GM19239 (cell line): ENCODE results near the gene FAM117A.

ENCODE experiments used
- DNase-seq: peaks from one replicate; pipeline ENCODE4 v3.0.0; 2011; ENCODE audit warnings: low spot score; ENCODE audit not compliant: insufficient read length
- FAIRE-seq: peaks from 2 replicates; lab custom pipeline; 2011; peaks lifted over from hg19 to GRCh38; lab: Jason Lieb, UNC

Gene FAM117A

DNA sequence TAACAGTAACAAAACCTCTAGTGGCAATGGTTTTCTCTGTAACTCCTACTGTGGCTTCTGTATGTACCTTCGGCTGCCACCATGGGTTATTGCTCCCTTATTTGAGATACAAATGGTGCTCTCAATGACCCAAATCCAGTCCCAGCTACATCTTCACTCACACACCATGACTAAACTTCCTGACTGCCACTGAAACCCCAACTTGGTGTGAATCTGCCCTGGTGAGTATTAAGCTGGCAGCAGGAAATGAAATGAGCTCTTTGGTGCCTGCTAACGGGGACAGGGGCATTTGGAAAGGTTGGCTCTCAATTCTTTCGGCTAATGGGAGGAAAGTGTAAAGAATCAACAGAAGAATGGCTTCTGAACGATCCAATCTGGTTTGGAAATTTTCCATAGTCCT, 48.7 kb downstream of the FAM117A start:
- DNase-seq (no peak), FAIRE-seq (no peak)

DNA sequence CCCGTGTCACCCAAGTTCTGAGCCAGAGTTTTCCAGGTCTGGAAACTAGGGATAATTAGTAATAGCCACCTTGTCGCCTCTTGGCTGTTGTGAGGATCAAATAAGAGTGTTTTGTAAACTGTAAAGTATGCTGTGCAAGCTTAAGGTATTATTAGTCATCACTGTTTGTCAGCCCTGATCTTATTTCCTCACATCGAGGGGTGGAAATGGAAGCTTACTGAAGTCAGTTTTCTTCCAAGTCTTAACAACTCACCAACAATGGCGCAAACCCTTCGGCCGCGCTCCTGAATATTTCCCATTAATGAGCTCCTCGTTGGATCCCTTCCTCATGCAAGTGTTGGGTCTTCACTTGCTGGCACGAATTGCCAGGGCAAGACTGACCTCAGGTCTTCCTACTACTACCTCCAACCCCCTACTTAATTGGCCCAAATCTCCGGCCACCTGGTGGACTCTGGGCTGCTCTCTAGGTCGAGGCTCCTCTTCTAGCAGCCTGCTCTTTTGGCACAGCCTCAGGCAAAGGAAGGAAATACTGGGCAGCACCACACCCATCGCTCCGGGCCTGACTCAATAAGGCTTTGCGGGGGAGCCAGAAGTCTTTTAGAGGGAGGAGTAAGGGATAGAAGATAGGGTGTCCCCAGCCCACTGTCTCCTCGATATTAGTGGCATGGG, 55.3 kb downstream of the FAM117A start:
- peak; percentile 40 for FAIRE-seq
- no peak for DNase-seq

DNA sequence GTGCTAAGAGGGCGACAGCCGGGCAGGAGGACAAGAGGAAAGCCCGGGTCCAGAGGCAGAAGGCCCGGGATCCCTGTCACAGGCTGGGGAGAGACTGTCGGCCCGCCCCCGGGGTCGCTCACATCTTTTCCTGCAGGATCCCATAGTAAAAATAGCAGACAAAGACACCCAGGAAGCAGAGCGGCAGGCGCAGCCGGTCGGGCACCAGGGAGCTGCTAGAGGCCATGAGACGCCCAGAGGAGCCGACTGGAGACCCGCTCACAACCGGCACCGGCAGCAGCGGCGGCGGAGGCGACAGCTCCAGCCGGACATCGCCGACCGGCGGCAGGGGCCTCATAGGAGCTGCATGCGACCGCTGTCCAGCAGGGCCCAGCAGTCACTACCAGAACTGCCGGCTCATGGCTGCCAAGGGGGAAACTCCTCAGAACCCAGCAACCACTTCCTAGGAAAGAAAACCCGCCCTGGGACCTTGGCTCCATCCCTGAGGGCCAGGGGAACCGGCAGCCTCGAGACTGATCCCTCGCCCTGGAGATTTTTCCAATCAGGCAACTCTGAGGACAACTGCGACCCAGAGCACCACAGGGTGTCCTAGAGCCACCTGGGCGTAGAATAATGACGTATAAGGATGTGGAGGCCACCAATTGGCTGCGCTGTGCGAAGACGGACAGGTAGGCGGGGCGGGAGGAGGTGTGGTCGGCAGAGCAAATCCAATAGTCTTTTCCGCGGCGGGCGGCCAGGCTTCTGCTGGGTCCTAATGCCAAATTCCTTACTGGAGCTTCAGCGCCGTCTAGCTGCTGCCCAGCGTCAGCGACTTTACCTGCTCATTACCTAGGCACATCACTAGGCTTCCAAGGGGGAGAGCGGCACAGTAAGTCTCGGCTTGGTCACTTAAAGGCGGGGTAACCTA, 56.1 kb downstream of the FAM117A start, which contains the start of gene SLC35B1:
Gene SLC35B1 (minus strand): TSS at position 357 of the 907 bp plus-strand sequence. CDS start 131 bp downstream, at position 226.
- FAIRE-seq (peak; percentile 98), DNase-seq (peak; percentile 95)

DNA sequence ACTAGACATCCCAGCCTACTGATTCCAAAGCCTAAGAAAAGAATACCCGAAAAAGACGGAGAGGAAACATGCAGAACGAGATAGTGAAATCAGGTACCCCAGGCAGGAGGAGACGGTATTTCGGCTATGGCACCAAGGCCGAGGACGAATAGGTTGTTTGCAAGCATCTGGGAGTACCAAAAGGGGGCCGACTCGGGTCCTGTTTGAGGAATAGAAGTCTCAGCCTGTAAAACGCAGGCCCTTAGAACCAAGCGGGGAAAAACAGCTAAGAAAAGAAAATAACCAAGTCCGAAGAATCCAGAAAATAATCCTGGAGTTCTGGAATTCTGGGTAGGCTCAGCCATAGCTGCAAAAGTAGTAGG, 56.7 kb downstream of the FAM117A start:
- FAIRE-seq, result no peak
- DNase-seq, result no peak

DNA sequence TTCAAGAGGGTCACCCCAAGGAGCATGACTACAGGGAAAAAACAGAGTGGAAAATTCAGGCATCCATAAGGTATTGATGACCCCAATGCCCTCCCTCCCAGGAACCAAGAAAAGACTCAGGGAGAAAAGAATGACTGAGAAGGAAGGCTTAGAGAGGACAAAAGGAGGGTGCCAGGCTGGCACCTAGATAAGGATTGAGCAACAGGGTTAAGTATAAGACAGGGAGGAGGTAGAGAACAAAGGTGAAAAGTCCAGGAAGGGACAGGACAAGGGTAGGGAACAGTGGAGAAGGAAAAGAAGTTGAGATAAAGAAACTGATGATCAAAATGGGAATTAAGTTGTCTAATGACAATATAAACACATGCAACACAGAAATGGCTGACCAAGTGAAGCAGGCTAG, 58.7 kb downstream of the FAM117A start:
- DNase-seq, result no peak
- FAIRE-seq, result no peak

DNA sequence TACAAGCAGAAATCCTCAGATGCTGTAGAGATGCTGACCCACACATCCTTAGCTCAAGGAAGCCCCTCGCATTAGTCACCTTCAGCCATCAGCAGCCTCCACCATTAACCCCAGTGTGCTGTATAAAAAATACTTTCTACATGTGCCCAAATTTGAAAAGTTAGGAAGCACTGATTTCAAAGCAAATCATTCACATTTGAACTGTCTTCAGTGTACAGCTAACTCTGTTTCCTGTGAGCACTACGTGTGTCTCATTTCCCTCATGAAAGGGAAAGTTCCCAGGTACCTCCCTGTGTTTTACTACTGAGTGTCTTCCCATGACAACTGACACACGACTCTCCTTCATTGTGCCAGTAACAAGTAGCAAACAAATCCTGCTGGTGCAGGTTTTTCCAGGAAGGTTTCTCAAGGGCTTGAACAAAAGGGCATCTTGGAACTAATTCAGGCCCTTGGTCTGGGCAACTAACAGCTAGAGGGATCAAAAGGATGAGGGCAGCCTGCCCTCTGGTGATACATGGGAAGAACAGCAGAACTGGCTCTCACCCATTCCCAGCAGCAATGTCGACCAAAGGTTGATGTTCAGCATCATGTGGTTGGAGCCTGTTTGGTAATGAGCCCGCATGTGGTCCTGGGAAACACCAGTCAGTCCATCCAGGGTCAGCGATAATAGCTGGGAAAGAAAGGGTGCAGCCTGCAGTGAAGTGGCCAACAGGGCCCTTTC, 60.2 kb downstream of the FAM117A start:
- FAIRE-seq, result no peak

DNA sequence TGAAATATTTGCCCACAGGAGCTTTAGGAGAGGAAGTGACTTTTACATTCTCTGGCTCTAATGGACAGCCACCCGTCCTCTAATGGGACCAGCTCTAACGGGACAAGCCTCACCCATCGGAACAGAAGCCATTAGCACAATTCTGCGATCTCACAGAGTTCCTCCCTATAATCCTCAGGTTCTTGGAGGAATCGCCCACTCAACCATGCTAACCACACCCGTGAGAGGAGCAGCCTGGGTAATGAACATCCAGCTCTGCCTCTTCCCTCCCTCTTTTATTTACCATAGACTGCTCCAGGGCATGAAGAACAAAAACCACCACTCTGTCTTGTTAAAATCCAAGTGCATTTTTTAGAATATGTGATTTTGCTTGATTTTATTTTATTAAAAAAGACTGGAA, 63.0 kb downstream of the FAM117A start:
- no peak for DNase-seq
- no peak for FAIRE-seq

More for the DNA sequence above, 60.2 kb downstream of the FAM117A start:
- DNase-seq, result no peak

DNA sequence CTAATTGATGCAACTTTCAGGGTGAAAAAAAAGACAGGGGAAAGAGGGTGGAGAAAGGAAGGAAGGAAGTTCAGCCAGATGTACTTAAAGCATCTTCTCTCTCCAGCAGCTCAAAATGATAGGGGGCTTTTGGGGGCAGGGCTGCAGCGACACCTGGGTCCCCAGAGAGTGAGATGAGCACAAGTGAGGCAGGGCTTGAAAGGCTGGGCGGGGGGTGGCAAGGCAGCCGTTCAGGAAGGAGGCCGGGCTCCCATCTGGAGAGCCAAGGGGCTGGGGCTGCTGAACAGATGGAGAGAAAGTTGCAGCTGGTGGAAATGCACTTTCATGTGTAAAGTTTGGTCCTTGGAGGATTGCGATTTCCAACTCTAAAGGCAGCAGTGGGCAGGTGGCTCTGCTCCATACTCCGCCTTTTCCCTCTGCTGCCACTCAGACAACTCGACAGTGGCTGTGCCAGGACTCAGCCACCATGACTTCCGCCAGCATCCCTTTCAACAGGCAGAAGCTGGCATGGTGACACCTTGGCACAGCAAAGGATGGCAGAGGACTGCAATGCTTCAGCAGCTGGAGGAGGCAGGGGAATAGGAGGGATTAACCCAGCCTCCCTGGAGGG, 63.9 kb downstream of the FAM117A start:
- FAIRE-seq (no peak), DNase-seq (no peak)

DNA sequence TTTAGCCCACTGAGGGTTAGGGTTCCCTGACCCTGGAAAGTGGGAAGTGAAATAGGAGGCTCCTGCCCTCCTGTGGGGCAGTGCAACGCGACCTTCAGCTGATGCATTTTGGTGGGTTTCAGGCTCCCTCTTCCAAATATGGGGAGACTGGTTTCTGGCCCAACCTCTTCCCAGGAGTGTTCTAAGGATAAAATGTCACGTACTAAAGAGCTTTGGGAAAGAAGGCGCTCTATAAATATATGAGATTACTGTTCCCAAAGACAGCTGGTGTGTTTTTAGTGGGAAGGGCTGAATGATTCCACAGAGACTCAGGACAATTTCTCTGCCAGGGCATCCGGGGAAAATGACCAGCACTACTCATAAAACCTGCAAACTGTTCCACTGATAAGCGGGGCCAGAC, 65.9 kb downstream of the FAM117A start:
- DNase-seq, result no peak
- FAIRE-seq, result no peak

DNA sequence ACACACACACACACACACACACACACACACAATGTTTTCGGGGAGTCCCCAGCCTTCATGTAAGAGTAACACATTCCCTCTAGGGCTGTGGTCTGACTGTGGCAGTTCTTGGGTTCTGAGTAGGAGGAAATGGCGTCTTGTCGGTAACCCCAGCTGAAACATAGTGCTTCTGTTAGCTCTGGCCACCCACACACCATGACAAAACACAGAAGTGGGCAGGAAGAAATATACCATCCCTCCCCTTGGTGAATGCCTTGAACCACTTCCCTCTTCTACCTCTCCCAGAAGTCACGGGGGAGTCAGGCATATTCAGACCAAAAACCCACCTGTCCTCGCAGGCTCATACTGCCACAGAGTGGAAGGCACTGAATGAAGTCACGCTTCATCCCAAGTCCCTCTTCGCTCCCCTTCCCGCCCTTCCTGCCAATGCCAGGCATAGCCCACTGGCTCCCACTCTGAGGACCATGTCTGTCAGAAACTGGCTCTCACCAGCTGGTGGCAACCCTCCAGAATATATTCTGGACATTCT, 67.6 kb downstream of the FAM117A start:
- peak; percentile 63 for FAIRE-seq
- DNase-seq, result no peak

DNA sequence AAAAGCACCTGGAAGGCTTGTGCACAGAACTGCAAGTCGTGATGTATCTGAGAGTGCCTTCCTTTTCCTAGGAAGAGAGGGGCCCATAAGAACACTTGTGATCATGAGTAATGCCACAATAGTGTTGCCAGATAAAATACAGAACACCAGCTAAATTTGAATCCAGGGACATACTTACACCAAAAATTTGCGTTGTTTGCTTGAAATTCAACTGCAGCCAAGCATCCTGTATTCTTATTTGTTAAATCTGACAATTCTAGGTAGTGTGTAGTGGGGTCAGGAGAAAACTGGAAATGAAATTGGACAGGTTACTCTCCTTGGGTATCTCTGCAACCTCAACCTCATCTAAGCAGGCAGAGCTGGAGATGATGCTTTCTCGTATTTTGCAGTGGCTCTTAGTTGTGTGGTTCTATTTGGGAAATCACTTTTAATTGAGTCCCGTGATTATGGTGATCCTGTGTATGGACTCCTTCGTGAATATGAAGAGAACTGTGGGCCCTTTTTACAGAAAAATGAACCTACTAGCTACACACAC, 68.2 kb downstream of the FAM117A start:
- no peak for DNase-seq
- FAIRE-seq, result no peak

DNA sequence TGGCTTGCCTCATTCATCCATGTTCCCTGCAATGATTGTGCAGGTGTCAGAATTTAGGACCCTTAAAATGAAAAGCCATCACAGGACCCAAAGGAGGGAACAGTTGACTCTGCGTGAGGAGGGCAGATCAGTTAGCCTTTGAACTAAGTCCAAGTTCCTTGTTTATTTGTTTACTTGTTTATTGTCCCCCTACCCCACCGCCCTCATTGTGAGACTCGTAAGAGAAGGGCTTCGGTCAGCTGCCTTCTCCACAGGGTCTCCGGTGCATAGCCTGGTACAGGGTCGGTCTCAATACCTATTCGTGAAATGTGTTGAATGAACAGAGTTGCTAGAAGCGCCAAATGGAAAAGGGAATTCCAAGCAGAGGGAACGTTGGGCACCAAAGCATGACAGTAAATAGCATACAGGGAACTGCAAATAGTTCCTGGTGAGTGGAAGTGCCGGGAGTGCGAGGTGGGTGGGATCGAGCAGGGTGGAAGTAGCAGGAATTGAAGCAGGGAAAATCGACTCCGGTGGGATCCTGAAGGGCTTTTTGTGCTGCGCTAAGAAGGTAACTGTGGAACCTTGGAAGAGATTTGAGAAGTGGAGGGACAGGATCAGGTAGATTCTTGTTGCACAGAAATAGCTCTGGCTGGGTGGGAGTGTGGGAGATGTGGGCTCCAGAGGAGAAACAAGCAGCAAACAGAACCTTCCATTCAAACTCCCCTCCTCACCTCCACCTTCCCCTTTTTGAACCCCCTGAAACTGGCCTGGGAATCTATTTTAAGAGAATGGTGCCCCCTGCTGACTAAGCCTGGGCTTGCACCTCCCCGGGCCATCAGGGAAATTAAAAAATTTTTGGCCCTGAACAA, 68.9 kb downstream of the FAM117A start:
- DNase-seq, result peak; percentile 37
- peak; percentile 82 for FAIRE-seq

DNA sequence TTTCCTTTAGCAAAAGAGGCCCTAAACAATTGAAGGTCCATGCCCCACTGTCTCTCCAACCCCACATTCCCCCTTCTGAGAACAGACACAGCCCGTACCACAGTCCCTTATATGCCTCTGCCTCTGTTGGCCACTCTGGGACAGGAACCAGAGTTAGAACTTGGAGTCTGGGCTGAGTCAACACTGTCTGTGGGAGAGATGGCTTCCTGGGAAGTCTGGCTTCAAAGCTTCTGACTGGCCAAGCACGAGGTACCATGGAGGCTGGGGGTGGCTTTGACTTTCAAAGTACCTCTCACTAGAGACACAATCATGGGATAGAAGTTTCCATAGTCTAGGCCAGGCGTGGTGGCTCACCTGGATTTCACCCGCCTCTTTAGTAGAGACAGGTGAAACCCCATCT, 71.2 kb downstream of the FAM117A start:
- FAIRE-seq (no peak), DNase-seq (no peak)

DNA sequence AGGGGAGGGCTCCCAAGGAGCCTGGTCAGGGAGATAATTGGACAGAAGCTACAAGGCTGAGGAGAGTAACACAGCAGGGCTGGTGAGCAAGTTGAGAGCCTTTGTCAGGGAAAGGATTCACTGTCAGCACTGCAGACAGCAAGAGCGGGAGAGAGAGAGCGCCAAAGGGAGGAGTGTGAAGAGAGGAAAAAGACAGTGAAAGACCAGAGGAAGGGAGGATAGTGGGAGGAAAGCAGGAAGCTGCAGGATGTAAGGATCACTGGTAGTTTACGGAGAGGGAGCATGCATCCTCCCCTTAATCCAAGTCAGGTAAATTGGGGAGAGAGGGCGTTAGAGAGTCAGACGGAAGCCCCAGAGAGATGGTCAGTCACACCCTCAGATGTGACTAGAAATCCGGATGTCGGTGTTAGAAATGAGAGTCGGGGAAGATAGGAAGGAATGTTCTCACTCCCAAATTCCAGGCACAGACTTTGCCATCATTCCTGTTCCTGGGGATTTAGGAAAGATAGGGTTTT, 72.2 kb downstream of the FAM117A start:
- no peak for DNase-seq
- no peak for FAIRE-seq

DNA sequence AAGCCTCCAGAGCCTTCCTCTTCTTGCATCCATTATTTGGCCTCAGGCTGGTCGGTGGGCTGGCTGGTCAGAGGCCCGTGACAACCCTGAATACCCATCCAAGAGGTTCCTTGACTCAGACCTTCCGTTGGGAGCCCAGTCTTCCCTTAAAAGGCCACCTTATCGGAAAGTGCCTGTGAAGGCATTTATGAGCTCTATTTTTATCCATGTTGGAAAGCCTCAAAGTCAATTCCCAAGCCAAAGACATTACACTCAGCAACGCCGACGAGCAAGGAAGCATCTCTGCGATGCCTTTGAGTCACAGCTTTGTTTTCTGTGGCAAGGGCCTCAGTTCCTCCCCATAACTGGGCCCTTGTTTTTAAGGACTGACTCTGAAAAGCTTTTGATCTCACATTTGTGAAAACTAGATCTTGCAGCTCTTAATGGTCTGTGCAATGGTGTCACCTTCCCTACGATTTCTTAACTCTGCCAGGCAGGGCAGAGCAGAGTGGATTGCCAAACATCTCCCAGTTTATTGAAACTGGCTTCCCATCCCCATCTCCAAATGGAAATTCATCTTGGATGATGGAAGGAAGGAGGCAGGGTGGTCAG, 72.8 kb downstream of the FAM117A start:
- DNase-seq (no peak), FAIRE-seq (no peak)

DNA sequence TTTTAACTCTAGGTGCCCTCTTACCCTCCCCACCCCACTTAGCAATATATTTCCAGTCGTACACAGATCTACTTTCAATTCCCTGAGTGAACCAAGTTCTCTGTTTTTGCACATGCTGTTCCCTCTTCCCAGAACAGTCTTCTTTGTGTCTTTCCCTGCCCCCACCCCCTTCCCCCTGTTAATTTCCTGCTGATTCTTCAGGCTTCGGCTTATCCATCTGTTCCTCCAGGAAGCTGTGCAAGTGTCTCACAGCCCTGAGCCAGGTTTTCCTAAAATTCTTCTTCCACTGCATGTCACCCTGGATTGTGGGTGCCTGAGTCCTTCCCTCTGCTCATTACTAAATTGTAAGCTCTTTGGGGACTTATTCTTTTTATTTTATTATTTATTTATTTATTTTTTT, 73.7 kb downstream of the FAM117A start:
- FAIRE-seq, result no peak
- DNase-seq, result no peak

DNA sequence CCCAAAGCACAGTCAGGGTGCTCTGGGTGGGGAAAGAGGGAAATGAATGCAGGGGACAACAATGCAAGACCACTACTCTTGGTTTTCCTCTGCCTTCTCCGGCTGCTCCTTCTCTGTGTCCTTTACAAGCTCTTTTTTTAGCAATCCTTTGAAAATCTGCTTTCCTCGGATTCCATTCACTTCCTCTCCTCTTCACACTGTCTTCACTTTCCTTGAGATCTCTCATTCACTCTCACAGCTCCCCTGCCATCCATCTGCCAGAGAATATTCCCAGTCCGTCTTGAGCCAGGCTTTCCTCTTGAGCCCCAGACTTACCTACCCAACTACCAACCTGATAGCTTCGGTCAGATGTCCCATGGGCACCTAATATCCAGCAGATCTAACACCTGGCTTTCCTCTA, 75.1 kb downstream of the FAM117A start:
- FAIRE-seq (no peak), DNase-seq (no peak)

DNA sequence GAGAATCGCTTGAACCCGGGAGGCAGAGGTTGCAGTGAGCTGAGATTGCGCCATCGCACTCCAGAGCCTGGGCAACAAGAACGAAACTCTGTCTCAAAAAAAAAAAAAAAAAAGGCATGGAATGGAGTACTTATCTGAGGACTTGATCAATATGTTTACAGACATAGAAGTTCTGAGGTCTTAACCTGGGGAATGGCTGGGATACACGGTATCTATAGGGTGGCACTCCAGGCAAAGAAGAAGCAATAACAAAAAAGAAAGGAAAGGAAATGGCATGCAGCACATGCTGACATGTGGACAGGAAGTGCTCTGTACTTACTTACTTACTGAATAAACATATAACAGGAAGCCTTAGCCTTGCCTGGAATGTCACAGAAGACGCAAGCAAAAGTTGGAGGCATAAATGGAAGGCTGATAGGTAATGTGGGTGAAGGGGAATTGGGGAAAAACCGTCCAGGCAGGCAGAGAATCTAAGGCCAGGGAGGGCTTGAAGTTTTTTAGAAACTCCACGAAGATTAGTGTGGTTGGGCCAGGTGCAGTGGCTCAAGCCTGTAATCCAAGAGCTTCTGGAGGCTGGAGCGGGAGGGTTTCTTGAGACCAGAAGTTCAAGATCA, 75.9 kb downstream of the FAM117A start:
- DNase-seq (no peak), FAIRE-seq (peak; percentile 23)
